Activated CD8-positive, alpha-beta T cell treated with anti-CD3 and anti-CD28 coated beads, Interleukin-2, amount 10 ng/mL, durations not matched to agents 7 days and 5 days (primary cell): ENCODE results near the gene AKT3. TPM values are rescaled to one million over a fixed set of nuclear protein-coding genes. Genes with fewer than 3 reads are reported as not detected.

Experiments
- ATAC-seq: fragments of 150-1000 bp; cut with Tn5 transposase; one replicate; pipeline ENCODE4 v1.10.0; 2021; ENCODE audit warnings: moderate library complexity
- CTCF ChIA-PET: fragments of 350-600 bp; sonication (Branson Sonifier 250); formaldehyde crosslinking; loops from one replicate; lab custom pipeline; 2021; ENCODE audit warnings: antibody characterized with exemption; lab: Charles Lee
- POLR2A ChIA-PET: fragments of 350-600 bp; sonication (Branson Sonifier 250); formaldehyde crosslinking; loops from one replicate; lab custom pipeline; 2021; ENCODE audit warnings: antibody characterized with exemption; lab: Charles Lee
- DNase-seq: peaks from one replicate; pipeline ENCODE4 v3.0.0-alpha.2; 2020
- H3K27ac Mint-ChIP-seq: one replicate; pipeline ENCODE4 v1.8.0; 2021; ENCODE audit warnings: mild to moderate bottlenecking, mixed read lengths
- H3K27me3 Mint-ChIP-seq: one replicate; pipeline ENCODE4 v1.8.0; 2021; ENCODE audit warnings: low read depth, mixed read lengths
- H3K36me3 Mint-ChIP-seq: one replicate; pipeline ENCODE4 v1.8.0; 2021; ENCODE audit warnings: low read depth, mixed read lengths
- H3K4me1 Mint-ChIP-seq: one replicate; pipeline ENCODE4 v1.8.0; 2021; ENCODE audit warnings: low read depth, mixed read lengths
- H3K4me3 Mint-ChIP-seq: one replicate; pipeline ENCODE4 v1.8.0; 2021; ENCODE audit warnings: mild to moderate bottlenecking, mixed read lengths
- H3K9me3 Mint-ChIP-seq: one replicate; pipeline ENCODE4 v1.8.0; 2022; ENCODE audit warnings: mixed read lengths; ENCODE audit not compliant: insufficient read depth
- total RNA-seq, 2 experiments: library from RNA; stranded (reverse); gene quantifications; one replicate each; pipeline ENCODE4 v1.2.3, GENCODE V29; 2021

AKT3 gene
- total RNA-seq, 2 experiments from 2014 or later: 23.9 to 25.2 TPM

GRCh38 chr1:243638186-243638585 is 211.9 kb downstream of the AKT3 start:
- Mint-ChIP-seq H3K4me3 (no peak overlapping the region), H3K9me3 (peaks cover 6% of the 10 kb centered on the region), H3K27me3 (no peaks in the 10 kb centered on the region), H3K36me3 (peaks cover 19% of the 10 kb centered on the region), H3K27ac (no peak overlapping the region), H3K4me1 (peaks cover 6% of the 10 kb centered on the region)
- ATAC-seq (no peak), DNase-seq (no peak)
- POLR2A ChIA-PET: no interaction called here
- CTCF ChIA-PET: no interaction called here

DNA sequence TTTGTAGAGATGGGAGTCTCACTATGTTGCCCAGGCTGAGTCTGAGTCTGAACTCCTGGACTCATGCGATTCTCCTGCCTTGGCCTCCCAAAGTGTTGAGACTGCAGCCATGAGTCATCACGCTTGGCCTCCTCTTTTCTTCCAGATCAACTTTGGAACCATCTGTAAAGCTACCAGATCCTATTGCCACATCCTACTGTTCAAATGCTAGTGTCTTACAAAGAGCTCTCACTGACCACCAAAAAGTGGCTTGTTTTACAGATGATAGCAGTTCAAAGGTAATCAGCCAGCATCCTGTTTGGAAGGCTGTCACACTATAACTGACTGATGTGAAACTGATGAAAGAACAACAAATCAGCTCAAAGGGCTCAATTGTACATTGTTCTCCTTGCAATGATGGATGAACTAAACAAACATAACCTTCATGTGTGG is 221.6 kb downstream of the AKT3 start:
- DNase-seq (no peak), ATAC-seq (no peak)
- H3K4me1 Mint-ChIP-seq: peaks cover 5% of the 10 kb centered on the region
- H3K27me3 Mint-ChIP-seq: no peaks in the 10 kb centered on the region
- peaks cover 29% of the 10 kb centered on the region for H3K36me3 Mint-ChIP-seq
- no peak overlapping the region for H3K27ac Mint-ChIP-seq
- ChIA-PET CTCF (no interaction called here), POLR2A (interaction anchor here (0.7 kb wide), 1 partner anchor 102 kb away, joined by 3 read pairs; no protein-coding TSS in a partner anchor)
- H3K9me3 Mint-ChIP-seq: peaks cover 6% of the 10 kb centered on the region
- H3K4me3 Mint-ChIP-seq: no peak overlapping the region

DNA sequence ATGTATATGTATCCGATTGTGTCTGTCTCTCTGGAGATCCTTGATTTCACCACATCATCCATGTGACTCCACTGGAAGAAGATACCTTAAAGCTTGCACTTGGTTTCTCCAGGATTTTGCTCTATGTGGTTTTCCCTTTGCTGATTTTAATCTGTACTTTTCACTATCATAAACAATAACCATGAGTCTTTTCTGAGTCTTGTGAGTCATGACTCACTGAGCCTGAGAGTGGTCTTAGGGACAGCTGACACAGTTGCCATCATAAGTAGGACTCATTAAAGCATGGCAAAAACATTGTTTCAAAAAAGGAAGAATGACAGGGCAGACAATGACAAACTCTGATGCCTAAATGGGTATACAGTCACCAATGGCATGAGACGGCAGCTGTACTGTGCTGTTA is 226.2 kb downstream of the AKT3 start:
- Mint-ChIP-seq H3K4me3 (no peak overlapping the region), H3K27me3 (no peaks in the 10 kb centered on the region), H3K36me3 (peaks cover 37% of the 10 kb centered on the region), H3K27ac (no peak overlapping the region), H3K4me1 (peaks cover 5% of the 10 kb centered on the region), H3K9me3 (peaks cover 6% of the 10 kb centered on the region)
- no peak for DNase-seq
- no peak for ATAC-seq
- CTCF ChIA-PET: no interaction called here
- POLR2A ChIA-PET: no interaction called here

DNA sequence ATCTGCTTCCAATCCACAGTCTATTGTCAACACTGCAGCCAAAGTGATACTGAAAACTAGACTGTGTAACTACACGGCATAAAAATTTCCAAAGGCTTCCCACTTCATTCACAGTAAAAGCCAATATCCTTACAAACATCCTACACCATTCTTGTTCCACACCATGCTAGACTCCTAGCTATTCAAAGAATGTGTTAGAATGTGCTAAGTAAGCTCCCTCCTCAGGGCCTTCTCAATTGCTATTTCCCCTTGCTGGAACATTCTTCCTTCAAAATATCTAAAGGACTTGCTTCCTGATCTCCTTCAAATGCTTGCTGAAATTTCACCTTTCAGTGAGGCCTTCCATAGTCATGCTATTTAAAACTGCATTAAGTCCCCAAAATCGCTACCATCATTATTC is 228.1 kb downstream of the AKT3 start:
- no peak for DNase-seq
- no peaks in the 10 kb centered on the region for H3K4me1 Mint-ChIP-seq
- no peak for ATAC-seq
- no peak overlapping the region for H3K4me3 Mint-ChIP-seq
- H3K27me3 Mint-ChIP-seq: no peaks in the 10 kb centered on the region
- H3K27ac Mint-ChIP-seq: no peak overlapping the region
- H3K36me3 Mint-ChIP-seq: peaks cover 34% of the 10 kb centered on the region
- peaks cover 6% of the 10 kb centered on the region for H3K9me3 Mint-ChIP-seq
- ChIA-PET CTCF (no interaction called here), POLR2A (no interaction called here)

DNA sequence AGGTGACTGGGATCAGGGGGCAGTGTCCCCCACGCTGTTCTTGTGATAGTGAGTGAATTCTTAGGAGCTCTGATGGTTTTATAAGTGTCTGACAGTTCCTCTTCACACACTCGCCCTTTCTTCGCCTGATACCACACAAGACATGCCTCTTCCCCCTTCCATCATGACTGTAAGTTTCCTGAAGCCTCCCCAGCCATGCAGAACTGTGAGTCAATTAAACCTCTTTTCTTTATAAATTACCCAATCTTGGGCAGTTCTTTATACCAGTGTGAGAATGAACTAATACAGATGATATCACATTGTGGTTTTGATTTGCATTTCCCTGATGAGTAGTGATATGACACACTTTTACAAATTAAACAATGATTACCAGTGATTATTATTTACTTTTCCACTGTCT is 229.9 kb downstream of the AKT3 start:
- Mint-ChIP-seq H3K27ac (no peak overlapping the region), H3K4me1 (no peaks in the 10 kb centered on the region), H3K4me3 (no peak overlapping the region), H3K36me3 (peaks cover 29% of the 10 kb centered on the region), H3K27me3 (no peaks in the 10 kb centered on the region), H3K9me3 (peaks cover 6% of the 10 kb centered on the region)
- no peak for DNase-seq
- CTCF ChIA-PET: no interaction called here
- POLR2A ChIA-PET: no interaction called here
- ATAC-seq: no peak

DNA sequence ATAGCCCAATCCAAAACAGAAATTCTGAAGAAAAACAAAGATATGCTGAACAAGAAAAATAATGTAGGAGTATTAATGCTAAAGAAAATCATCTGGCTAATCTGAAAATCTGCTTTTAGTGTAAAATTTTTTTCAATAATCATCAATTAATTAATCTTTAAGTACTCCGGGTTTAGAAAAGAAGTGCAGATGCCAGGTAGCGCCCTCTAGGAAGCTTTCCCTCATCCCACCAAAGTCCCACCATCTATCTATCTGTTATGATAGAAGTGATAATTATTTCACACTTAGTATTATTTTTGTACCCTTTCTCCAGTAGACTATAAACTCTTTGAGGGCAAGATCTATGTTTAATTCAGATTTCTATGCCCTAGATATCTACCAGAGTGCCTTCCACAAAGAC is 240.3 kb downstream of the AKT3 start:
- ChIA-PET POLR2A (no interaction called here), CTCF (no interaction called here)
- H3K9me3 Mint-ChIP-seq: peaks cover 5% of the 10 kb centered on the region
- H3K27ac Mint-ChIP-seq: no peak overlapping the region
- no peaks in the 10 kb centered on the region for H3K4me1 Mint-ChIP-seq
- no peaks in the 10 kb centered on the region for H3K27me3 Mint-ChIP-seq
- ATAC-seq (no peak), DNase-seq (no peak)
- H3K36me3 Mint-ChIP-seq: peaks cover 30% of the 10 kb centered on the region
- no peak overlapping the region for H3K4me3 Mint-ChIP-seq

GRCh38 chr1:243605604-243606003 is 244.4 kb downstream of the AKT3 start:
- no peak overlapping the region for H3K27ac Mint-ChIP-seq
- H3K9me3 Mint-ChIP-seq: peaks cover 20% of the 10 kb centered on the region
- ATAC-seq (no peak), DNase-seq (no peak)
- ChIA-PET POLR2A (no interaction called here), CTCF (no interaction called here)
- H3K4me1 Mint-ChIP-seq: no peaks in the 10 kb centered on the region
- no peak overlapping the region for H3K4me3 Mint-ChIP-seq
- no peaks in the 10 kb centered on the region for H3K27me3 Mint-ChIP-seq
- H3K36me3 Mint-ChIP-seq: peaks cover 46% of the 10 kb centered on the region

- Mint-ChIP-seq H3K27ac (no peak overlapping the region), H3K27me3 (no peaks in the 10 kb centered on the region), H3K36me3 (peaks cover 35% of the 10 kb centered on the region), H3K4me1 (peaks cover 16% of the 10 kb centered on the region), H3K9me3 (peaks cover 15% of the 10 kb centered on the region), H3K4me3 (no peak overlapping the region)
- ChIA-PET POLR2A (no interaction called here), CTCF (no interaction called here)
- no peak for ATAC-seq
- no peak for DNase-seq
Measured at GRCh38 chr1:243601720-243602119, 248.3 kb downstream of the AKT3 start.

GRCh38 chr1:243598433-243598832 is 251.6 kb downstream of the AKT3 start:
- POLR2A ChIA-PET: interaction anchor here (0.5 kb wide), 1 partner anchor 851 kb away, joined by 3 read pairs; no protein-coding TSS in a partner anchor
- Mint-ChIP-seq H3K4me3 (no peak overlapping the region), H3K27me3 (no peaks in the 10 kb centered on the region), H3K27ac (peak overlapping the region; percentile 46), H3K4me1 (peaks cover 33% of the 10 kb centered on the region), H3K36me3 (peaks cover 22% of the 10 kb centered on the region), H3K9me3 (peaks cover 18% of the 10 kb centered on the region)
- CTCF ChIA-PET: interaction anchor here (0.7 kb wide), 1 partner anchor 255 kb away, joined by 3 read pairs; no protein-coding TSS in a partner anchor
- ATAC-seq: peak; percentile 79
- DNase-seq: peak; percentile 54

- peaks cover 35% of the 10 kb centered on the region for H3K4me1 Mint-ChIP-seq
- peaks cover 18% of the 10 kb centered on the region for H3K36me3 Mint-ChIP-seq
- no peak overlapping the region for H3K4me3 Mint-ChIP-seq
Measured at GRCh38 chr1:243597383-243597782, 252.7 kb downstream of the AKT3 start.

DNA sequence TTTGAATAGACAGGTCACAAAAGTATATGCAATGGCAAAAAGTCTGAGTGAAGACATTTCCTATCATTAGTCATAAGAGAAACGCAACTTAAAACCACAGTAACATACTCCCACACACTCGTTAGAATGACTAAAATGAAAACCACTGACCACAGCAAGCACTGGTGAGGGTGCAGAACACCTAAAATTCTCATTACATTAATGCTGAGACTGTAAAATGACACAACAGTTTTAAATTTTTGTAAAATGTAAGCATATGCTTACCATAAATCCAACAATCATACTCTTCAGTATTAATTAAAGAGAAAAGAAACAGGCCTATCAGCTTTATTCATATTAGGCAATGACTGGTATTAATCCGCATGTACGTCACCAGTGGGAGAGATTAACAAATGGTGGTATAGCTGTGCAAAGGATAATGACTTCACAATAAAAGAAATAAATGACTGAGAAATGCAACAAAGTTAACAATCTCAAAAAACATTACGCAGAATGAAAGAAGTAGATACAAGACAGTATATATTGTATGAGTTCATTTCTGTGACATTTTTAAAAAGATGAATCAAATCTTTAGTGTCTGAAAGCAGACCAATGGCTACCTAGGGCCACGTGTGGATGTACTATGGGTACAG is 253.5 kb downstream of the AKT3 start:
- H3K27me3 Mint-ChIP-seq: no peaks in the 10 kb centered on the region
- H3K36me3 Mint-ChIP-seq: peaks cover 14% of the 10 kb centered on the region
- peaks cover 8% of the 10 kb centered on the region for H3K9me3 Mint-ChIP-seq
- ATAC-seq (peak; percentile 87), DNase-seq (peak; percentile 65)
- H3K4me1 Mint-ChIP-seq: peaks cover 37% of the 10 kb centered on the region
- CTCF ChIA-PET: interaction anchor here (0.7 kb wide), 1 partner anchor 9 kb away, joined by 3 read pairs; no protein-coding TSS in a partner anchor
- peak overlapping the region; percentile 89 for H3K27ac Mint-ChIP-seq
- peak overlapping the region; percentile 37 for H3K4me3 Mint-ChIP-seq
- POLR2A ChIA-PET: no interaction called here

More at GRCh38 chr1:243597383-243597782, 252.7 kb downstream of the AKT3 start:
- Mint-ChIP-seq H3K9me3 (peaks cover 12% of the 10 kb centered on the region), H3K27ac (peak overlapping the region; percentile 57), H3K27me3 (no peaks in the 10 kb centered on the region)
- DNase-seq (no peak), ATAC-seq (no peak)
- ChIA-PET CTCF (no interaction called here), POLR2A (no interaction called here)

- ATAC-seq (peak; percentile 40), DNase-seq (peak; percentile 27)
- ChIA-PET POLR2A (interaction anchor here (0.9 kb wide), 1 partner anchor 29 kb away, joined by 3 read pairs; no protein-coding TSS in a partner anchor), CTCF (interaction anchor here (0.7 kb wide), 1 partner anchor 8 kb away, joined by 3 read pairs; no protein-coding TSS in a partner anchor)
- Mint-ChIP-seq H3K27ac (peak overlapping the region; percentile 89), H3K4me3 (peak overlapping the region; percentile 37), H3K36me3 (peaks cover 13% of the 10 kb centered on the region), H3K4me1 (peaks cover 37% of the 10 kb centered on the region), H3K27me3 (no peaks in the 10 kb centered on the region), H3K9me3 (peaks cover 7% of the 10 kb centered on the region)
Measured at GRCh38 chr1:243595527-243596210, 254.4 kb downstream of the AKT3 start.
